Breast epithelium (tissue), 3 donors: ENCODE data around the gene NLGN4X.

ENCODE experiments used
- CTCF ChIP-seq, 3 donors: fragments of 450-650 bp; IDR thresholded peaks; one replicate each; pipeline ENCODE4 v1.5.1; 2016 to 2017; ENCODE audit warnings: antibody characterized with exemption in 3 of 3, mild to moderate bottlenecking in 3 of 3, moderate library complexity in 3 of 3
- POLR2A ChIP-seq: fragments of 450-650 bp; IDR thresholded peaks from one replicate; pipeline ENCODE4 v1.6.1; 2016; ENCODE audit warnings: antibody characterized with exemption, mild to moderate bottlenecking, moderate library complexity
- POLR2AphosphoS5 ChIP-seq, 3 donors: sonication (generic); formaldehyde crosslinking; IDR thresholded peaks; one replicate each; pipeline ENCODE4 v1.6.1; 2017; ENCODE audit warnings: antibody characterized with exemption in 3 of 3

- TF ChIP-seq CTCF (IDR thresholded peaks at IDR 0.05) (no peak), POLR2AphosphoS5 (IDR thresholded peaks at IDR 0.05) (no peak), POLR2A (no peak)
Measured at GRCh38 chrX:5957506-5957905, 271.2 kb downstream of the NLGN4X start.
